Glutamatergic neuron (in vitro differentiated cells): ENCODE measurements around the gene LRP1. TPM values are rescaled to one million over a fixed set of nuclear protein-coding genes. Genes with fewer than 3 reads are reported as not detected.

Source experiments
- DNase-seq: peaks from one replicate; pipeline ENCODE4 v3.0.0; 2022
- H3K27ac Mint-ChIP-seq: one replicate; pipeline ENCODE4 v1.8.0; 2020; ENCODE audit warnings: mild to moderate bottlenecking, mixed read lengths, inconsistent platforms; ENCODE audit not compliant: unreplicated experiment
- H3K27me3 Mint-ChIP-seq: one replicate; pipeline ENCODE4 v1.8.0; 2020; ENCODE audit warnings: mild to moderate bottlenecking, moderate library complexity, mixed read lengths, inconsistent platforms; ENCODE audit not compliant: unreplicated experiment
- H3K36me3 Mint-ChIP-seq: one replicate; pipeline ENCODE4 v1.8.0; 2020; ENCODE audit warnings: mild to moderate bottlenecking, mixed read lengths, inconsistent platforms; ENCODE audit not compliant: unreplicated experiment
- H3K4me1 Mint-ChIP-seq: one replicate; pipeline ENCODE4 v1.8.0; 2020; ENCODE audit warnings: mild to moderate bottlenecking, low read depth, mixed read lengths, inconsistent platforms; ENCODE audit not compliant: unreplicated experiment
- H3K4me3 Mint-ChIP-seq: one replicate; pipeline ENCODE4 v1.8.0; 2020; ENCODE audit warnings: mild to moderate bottlenecking, mixed read lengths, inconsistent platforms; ENCODE audit not compliant: unreplicated experiment
- H3K9me3 Mint-ChIP-seq: one replicate; pipeline ENCODE4 v1.8.0; 2020; ENCODE audit warnings: mild to moderate bottlenecking, moderate library complexity, mixed read lengths, inconsistent platforms; ENCODE audit not compliant: unreplicated experiment
- total RNA-seq: library from RNA; stranded (reverse); fragmentation: NEBNext Ultra II Directional; extraction: Animal tissue kit (Norgen Biotek cat#: 25700); gene quantifications from one replicate; pipeline ENCODE4 v1.2.1, GENCODE V29; 2021; ENCODE audit not compliant: unreplicated experiment
- TF ChIP-seq, protein P1 (sequence below): fragments of 200-600 bp; sonication (generic); IDR thresholded peaks from one replicate; pipeline ENCODE4 v1.5.0; 2021; ENCODE audit not compliant: partially characterized antibody, unreplicated experiment

Gene LRP1
- total RNA-seq, 1 donor from 2014 or later, result 125 TPM

DNA sequence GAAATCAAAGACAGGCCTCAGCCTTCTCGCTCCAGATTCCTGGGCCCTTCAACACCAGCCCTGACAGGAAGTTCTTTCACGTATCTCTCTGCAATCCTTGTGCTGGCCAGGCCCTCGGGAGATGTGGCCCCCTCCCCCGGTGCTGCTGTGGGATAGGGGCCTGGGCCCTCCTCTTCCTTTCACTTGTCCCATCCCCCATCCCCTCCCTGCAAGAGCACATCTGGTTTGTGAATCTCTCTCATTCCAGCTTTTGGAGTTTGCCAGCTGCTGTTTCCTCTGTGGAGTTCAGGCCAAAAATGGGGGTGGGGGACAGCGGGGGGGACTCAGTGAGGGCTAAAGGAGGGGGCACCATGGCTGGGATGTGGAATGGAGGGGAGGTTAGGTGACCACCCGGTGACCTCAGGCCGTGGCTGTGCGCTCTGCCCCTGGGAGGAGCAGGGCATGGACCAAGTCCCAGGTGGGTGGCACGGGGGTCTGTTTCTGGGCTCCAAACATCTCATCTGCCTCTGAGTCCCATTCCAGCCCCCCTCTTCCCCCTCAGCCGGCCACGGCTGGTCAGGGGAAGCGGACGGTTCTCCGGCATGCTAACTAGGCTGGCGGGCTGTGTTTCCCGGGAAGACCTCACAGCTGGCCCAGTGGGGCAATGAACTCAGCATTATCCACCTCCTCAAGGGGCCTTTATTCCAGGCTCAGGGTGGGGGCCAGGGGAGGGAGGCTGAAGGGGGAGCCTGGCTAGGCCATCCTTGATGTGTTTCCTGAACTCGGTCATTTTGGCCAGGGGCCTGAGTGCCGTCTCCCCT lies 7.4 kb downstream of the LRP1 start:
- Mint-ChIP-seq H3K4me1 (peaks cover 26% of the 10 kb centered on the region), H3K27me3 (peaks cover 4% of the 10 kb centered on the region), H3K4me3 (no peak overlapping the region), H3K27ac (no peak overlapping the region), H3K36me3 (no peaks in the 10 kb centered on the region), H3K9me3 (no peaks in the 10 kb centered on the region)
- TF ChIP-seq, protein P1, sequence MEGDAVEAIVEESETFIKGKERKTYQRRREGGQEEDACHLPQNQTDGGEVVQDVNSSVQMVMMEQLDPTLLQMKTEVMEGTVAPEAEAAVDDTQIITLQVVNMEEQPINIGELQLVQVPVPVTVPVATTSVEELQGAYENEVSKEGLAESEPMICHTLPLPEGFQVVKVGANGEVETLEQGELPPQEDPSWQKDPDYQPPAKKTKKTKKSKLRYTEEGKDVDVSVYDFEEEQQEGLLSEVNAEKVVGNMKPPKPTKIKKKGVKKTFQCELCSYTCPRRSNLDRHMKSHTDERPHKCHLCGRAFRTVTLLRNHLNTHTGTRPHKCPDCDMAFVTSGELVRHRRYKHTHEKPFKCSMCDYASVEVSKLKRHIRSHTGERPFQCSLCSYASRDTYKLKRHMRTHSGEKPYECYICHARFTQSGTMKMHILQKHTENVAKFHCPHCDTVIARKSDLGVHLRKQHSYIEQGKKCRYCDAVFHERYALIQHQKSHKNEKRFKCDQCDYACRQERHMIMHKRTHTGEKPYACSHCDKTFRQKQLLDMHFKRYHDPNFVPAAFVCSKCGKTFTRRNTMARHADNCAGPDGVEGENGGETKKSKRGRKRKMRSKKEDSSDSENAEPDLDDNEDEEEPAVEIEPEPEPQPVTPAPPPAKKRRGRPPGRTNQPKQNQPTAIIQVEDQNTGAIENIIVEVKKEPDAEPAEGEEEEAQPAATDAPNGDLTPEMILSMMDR, result no peak
- no peak for DNase-seq

DNA sequence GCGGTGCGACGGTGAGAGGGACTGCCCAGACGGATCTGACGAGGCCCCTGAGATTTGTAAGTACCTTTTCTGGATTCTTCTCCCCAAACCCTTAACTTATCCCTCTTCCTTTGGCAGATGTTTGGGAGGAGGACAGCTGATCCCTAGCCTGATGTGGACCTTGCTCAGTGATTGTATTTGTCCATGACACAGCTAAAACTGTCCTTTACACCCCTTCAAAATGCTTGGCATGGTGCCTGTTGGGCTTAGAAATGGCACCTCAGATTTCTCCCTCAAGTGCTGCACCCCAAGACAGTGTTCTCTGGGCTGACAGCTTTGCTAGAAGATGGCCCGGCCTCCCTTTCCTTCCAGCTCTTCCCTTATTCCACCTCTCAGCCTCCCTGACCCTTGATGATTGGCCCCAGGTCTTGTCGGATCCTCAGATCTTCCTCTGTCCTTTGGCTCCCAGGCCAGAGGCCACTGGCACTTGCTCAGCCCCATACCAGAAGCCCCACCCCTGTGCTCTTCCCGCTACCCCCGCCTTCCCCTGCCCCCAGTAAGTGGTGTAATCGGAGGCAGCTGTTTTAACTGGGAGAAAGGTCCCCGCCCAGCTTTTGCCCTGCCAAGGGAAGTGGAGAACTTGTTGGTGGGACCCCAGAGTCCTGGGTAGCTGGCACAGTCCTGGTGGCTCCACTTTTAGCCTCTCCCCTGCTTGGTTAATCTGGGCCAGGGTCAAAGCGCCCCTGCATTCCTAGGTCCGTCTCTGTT lies 10.4 kb downstream of the LRP1 start:
- Mint-ChIP-seq H3K4me3 (no peak overlapping the region), H3K9me3 (no peaks in the 10 kb centered on the region), H3K27ac (no peak overlapping the region), H3K27me3 (peaks cover 4% of the 10 kb centered on the region), H3K36me3 (no peaks in the 10 kb centered on the region), H3K4me1 (peaks cover 13% of the 10 kb centered on the region)
- no peak for DNase-seq
- TF ChIP-seq, protein P1, result no peak

DNA sequence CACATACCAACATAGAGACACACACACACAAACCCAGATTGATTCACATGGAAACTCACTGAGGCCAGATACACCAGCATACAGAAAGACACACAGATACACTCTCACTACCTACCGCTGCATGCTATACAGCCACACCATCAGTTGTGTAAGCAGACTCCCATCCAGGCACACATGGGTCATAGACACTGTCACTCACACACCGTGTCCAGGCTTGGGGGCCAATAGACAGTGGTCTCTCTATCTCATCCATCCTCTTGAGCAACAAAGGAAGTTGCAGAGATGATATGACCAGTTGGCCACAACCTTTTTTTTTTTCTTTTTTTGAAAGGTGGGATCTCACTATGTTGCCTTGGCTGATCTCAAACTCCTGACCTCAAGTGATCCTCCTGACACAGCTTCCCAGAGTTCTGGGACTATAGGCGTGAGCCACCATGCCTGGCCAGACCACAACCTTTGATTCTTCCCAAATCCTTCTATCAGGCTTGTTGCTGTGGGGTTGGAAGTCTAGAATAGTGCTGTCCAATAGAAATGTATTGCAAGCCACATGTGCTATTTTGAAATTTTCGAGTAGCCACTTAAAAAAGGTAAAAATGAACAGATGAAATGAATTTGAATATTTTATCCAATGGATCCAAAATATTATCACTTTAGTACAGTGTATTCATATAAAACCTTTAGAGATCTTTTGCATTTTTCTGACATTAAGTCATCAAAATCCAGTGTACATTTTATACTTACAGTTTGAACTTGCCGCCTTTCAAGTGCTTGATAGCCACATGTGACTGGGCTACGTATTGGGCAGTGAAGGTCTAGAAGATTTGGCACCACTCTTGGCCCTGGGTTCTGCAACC lies 11.7 kb downstream of the LRP1 start:
- Mint-ChIP-seq H3K27ac (no peak overlapping the region), H3K36me3 (no peaks in the 10 kb centered on the region), H3K4me3 (peak overlapping the region; percentile 21), H3K4me1 (peaks cover 13% of the 10 kb centered on the region), H3K27me3 (peaks cover 4% of the 10 kb centered on the region), H3K9me3 (no peaks in the 10 kb centered on the region)
- DNase-seq, result no peak
- TF ChIP-seq, protein P1, result no peak

DNA sequence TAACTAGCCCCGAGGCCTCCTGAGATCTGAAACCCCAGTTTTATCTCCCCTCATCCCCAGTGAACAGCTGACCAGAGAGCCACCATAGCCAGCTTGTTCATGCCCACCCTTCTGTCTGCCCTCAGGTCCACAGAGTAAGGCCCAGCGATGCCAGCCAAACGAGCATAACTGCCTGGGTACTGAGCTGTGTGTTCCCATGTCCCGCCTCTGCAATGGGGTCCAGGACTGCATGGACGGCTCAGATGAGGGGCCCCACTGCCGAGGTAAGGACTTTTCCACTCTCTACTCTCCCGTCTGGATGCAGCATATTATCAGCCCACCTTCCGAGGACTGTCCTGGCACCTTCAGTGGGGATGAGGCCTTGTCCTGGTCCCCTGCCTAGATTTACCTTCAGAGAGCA lies 13.0 kb downstream of the LRP1 start:
- TF ChIP-seq, protein P1, result no peak
- Mint-ChIP-seq H3K36me3 (peaks cover 5% of the 10 kb centered on the region), H3K27me3 (peaks cover 4% of the 10 kb centered on the region), H3K9me3 (peaks cover 1% of the 10 kb centered on the region), H3K4me1 (peaks cover 18% of the 10 kb centered on the region), H3K4me3 (no peak overlapping the region), H3K27ac (no peak overlapping the region)
- no peak for DNase-seq
